ENCODE measurements around the gene CCND3.

DNA sequence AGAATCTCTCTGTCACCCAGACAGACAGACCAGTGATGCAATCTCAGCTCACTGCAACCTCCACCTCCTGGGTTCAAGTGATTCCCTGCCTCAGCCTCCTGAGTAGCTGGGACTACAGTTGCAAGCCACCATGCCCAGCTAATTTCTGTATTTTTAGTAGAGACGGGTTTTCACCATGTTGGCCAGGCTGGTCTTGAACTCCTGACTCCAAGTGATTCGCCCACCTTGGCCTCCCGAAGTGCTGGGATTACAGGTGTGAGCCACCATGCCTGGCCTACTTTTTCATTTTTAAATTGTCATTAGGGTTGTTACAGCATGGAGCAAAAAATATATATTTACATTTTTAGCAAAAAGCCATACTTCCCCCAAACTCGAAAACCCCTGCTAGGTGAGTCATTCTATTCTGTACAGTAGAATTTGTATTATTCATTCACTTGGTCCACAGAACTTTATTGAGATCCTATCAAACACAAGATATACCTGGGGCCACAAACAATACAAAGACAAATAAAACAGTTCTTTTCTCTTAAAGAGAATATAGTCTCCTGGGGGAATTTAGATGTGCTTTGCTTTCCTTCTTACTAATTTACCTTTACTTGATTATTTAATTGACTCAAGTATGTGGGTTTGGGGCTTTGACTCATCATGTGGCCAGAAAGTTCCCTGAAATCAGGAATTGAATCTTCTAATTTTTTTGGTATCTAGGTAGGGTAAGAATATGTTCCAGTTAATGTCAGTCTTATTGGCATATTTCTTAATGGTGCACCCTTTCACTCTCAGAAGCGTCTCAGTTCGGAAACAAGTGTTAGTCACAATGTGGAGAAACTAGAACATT is 16.6 kb upstream of the CCND3 start:
- TF ChIP-seq CTCF (IDR thresholded peaks at IDR 0.05 in 2 of 3, conservative IDR thresholded peaks at IDR 0.05 in 1 of 3; ENCODE audit: control insufficient read depth in 2 of 3, extremely low read depth in 1 of 3, insufficient read depth in 1 of 3, low read depth in 3 of 3, low read length in 3 of 3) (no peak), ZNF274 (IDR thresholded peaks at IDR 0.05; ENCODE audit: insufficient read depth, insufficient read length) (no peak), CHD2 (IDR thresholded peaks at IDR 0.05; ENCODE audit: borderline replicate concordance, low read depth, low read length) (no peak), ATF2 (IDR thresholded peaks at IDR 0.05; ENCODE audit: low read length) (no peak), POLR2A (IDR thresholded peaks at IDR 0.05; ENCODE audit: low read depth, low read length) (no peak), ESRRA (IDR thresholded peaks at IDR 0.05; ENCODE audit: low read length) (no peak), POLR2AphosphoS5 (IDR thresholded peaks at IDR 0.05; ENCODE audit: low read length) (no peak), E2F8 (IDR thresholded peaks at IDR 0.05; ENCODE audit: low read depth, partially characterized antibody) (no peak), SP1 (IDR thresholded peaks at IDR 0.05; ENCODE audit: low read depth, low read length) (no peak), ZSCAN29 (IDR thresholded peaks at IDR 0.05) (no peak), EZH2 (IDR thresholded peaks at IDR 0.05; ENCODE audit: borderline replicate concordance, control insufficient read depth, low read depth, low read length) (no peak), TAF1 (IDR thresholded peaks at IDR 0.05; ENCODE audit: borderline replicate concordance, low read depth, low read length) (no peak), GABPA (IDR thresholded peaks at IDR 0.05; ENCODE audit: low read depth) (no peak)
- TF ChIP-seq, protein P1, sequence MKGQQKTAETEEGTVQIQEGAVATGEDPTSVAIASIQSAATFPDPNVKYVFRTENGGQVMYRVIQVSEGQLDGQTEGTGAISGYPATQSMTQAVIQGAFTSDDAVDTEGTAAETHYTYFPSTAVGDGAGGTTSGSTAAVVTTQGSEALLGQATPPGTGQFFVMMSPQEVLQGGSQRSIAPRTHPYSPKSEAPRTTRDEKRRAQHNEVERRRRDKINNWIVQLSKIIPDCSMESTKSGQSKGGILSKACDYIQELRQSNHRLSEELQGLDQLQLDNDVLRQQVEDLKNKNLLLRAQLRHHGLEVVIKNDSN (IDR thresholded peaks at IDR 0.05; ENCODE audit: borderline replicate concordance, extremely low read length, insufficient read depth, low read depth, low read length): no peak

Measured in GM12878 (cell line).